ENCODE results near the gene GPR146.

DNA sequence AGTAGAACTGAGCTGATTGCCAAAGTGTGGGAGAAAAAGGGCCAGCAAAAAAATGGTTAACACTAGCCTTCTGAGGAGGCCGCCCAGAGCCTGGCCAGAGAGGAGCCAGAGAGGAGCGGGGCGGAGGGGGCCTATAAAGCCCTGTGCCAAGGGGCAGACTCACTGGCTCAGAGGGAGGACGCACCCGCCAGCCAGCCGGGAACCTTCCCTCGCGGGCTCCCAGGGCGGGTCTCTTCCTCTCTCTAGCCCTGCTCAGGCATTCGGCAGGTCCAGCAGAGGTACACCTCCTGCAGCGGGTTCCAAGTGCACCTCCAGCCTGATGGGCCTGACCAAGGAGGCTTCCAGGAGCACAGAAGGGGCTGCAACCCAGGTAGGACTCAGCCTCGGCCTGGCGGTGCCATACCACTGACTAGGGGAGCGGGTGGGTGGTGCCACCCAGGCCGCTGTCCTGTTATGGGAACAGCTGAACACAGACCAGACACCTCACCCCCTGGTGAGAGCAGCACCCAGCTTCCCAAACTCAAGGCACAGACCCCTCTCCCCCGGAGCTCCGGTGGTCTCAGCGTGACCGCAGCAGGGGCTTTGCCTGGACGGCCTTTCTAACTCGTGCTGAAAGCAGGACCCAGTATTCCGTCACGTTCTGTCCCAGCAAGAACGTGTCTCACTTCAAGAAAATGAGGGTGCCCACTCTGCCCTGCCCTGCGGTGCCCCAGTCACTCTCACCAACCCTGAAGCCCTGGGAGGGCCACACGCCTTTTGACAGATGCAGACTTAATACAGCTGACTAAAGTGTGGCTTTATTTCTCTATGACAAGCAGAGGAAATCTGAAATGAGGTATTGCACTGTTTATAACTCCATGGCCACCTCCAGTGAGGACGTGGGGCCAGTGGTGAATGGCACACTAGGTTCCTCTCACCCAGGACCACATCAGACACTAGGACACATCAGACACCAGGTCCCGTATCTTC, 43.9 kb downstream of the GPR146 start, which contains the start of gene GPER1:
- TF ChIP-seq CTCF (IDR thresholded peaks at IDR 0.05) (no peak), POLR2A (IDR thresholded peaks at IDR 0.05) (no peak)
